ENCODE results near the gene DENND1B.

Gene DENND1B

DNA sequence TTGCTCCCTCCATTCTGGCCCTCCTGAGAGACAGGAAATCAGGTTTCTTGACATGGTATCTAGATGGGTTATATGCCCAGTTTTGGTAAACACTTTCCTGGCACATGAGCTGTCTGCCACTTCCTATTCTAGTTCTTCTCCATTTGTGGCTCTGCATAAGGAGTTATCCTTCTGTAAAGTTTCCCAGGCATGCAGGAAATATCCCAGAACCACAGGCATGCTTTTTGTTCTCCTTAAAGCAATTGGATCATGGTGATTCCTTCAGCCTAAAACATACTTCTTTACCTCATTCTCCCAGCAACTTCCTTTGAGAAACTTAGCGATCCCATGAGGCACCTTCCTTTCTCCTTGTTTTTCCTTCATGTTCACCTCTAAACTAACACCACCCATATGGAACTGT lies 307.4 kb downstream of the DENND1B start:
- DNase-seq (ENCODE audit: low read depth): no peak

DNA sequence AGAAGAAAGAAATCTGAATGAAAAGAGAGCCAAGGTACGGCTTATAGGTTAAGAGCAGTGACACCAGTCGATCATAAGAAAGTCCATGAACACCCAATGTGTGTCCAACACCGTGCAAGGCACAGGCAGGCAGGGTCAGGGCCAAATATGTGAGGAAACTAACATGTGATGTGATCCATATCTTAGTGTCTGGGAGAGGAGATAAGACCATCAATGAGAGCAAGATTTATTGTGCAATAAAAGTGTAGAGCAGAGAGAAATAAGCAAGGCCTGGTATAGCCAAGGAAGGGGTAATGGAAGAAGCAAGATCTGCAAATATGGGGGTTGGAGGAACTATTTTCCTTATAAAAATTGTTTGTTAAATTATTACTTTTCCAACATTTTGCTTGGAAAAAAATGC lies 308.5 kb downstream of the DENND1B start:
- no peak for DNase-seq (ENCODE audit: low read depth)

DNA sequence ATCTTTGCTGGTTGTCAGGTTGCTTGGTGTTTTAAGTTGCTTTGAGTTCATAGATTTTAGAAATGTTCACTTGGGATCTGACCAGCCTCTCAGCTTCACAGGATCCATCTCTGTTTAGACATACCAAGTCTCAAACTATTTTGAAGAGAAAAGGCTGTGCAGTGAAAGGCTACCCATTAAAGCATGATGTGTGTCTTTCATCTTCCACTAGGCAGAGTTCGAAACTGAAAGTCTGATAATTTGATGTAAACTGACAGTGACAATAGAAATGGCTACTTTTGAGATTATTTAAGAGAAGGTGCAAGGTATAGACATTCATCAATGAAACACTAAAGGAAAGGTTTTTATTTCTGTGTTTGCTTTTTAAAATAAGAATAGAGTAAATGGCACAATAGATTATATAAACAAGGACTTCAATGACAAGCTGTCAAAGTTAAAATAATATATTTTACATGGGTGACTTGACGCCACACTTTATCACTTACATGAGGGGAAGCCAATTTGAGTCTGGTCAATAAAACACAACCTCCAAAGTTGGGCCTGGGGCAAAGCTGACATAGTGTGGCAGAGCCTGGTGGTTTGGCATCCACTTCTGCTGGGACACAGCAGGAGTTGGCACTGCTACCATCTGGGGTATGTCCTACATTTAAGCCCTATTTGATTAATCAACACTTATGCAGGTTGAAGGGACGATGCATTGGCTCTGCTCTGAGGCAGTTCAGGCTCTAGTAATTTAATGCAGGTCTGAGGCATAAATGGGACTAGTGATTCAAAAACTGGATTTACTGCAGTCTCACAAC lies 309.6 kb downstream of the DENND1B start:
- DNase-seq (ENCODE audit: low read depth): no peak

DNA sequence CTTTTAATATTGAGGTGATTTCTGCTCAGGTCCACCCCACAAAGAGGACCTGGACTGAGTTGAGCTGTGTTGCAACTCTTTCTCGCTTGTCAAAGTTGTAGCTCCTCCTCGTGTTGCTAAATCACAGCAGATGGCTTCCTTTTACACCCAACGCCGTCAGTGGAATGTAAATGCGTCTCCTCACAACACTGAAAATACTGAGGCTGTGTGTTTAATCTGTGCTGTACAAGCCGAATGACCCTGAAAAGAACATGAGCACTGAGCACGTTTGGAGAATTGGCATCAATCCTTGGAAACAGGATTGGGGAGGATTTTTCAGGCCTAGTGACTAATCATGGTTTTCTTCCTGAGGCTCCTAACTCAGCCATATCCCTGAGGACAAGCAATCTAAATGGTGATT lies 311.2 kb downstream of the DENND1B start:
- no peak for DNase-seq (ENCODE audit: low read depth)

DNA sequence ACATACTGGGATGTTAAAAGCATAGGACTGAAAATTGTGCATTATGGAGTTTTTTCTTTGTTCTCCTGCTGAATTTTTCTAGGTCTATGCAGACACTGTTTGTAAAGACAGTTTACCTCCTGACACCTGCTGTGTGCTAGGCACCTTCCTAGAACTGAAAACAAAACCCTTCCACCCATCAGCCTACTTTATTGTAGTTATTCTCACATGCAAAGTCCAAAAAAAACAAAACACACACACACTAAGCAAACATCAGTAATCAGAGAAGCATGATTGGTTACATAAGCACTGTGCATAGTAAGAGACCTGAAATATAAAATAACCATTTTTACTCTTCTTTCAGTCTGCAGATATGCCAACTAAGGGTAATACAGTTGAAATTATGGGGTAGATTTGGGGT lies 312.1 kb downstream of the DENND1B start:
- no peak for DNase-seq (ENCODE audit: low read depth)

DNA sequence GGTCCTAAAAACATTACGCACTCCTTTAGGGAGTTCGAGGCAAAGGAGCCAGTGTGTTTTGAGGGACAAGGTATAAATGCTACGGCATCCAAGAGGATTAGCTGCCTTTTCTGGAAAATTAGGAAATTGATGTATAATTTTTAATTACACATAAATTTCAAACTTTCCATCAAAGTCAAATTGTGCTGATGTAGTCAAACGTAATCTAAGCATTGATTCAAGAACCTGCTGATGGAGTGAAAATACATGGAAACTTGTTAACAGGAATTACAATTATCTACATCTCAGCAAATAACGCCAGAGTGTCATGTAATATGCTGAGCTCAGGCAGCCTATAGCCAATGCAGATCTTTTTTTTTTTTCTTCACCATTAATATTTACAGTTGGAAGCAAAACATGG lies 312.7 kb downstream of the DENND1B start:
- no peak for DNase-seq (ENCODE audit: low read depth)
